B cell (primary cell): ENCODE results near the gene PDIA2.

Experiments used
- CTCF ChIP-seq: fragments of 200-600 bp; IDR thresholded peaks from one replicate; pipeline ENCODE4 v1.8.0; 2022; ENCODE audit warnings: antibody characterized with exemption, mild to moderate bottlenecking
- EZH2 ChIP-seq: IDR thresholded peaks from 2 replicates; pipeline ENCODE4 v1.6.1; 2012; ENCODE audit warnings: borderline replicate concordance, low read depth, mild to moderate bottlenecking, moderate library complexity, low read length; ENCODE audit not compliant: insufficient read depth, poor library complexity, severe bottlenecking

GRCh38 chr16:320206-320605, 37.2 kb downstream of the PDIA2 start:
- TF ChIP-seq EZH2: no peak
- no peak for TF ChIP-seq CTCF
